Measurements from ENCODE around the gene SLC41A3.

SLC41A3 gene

GRCh38 chr3:126119008-126119675 is 35.2 kb upstream of the SLC41A3 start:
- DNase-seq = no peak

GRCh38 chr3:126118591-126118990 is 34.7 kb upstream of the SLC41A3 start:
- no peak for DNase-seq

- DNase-seq = no peak
Observed at GRCh38 chr3:126117786-126118185, 33.9 kb upstream of the SLC41A3 start.

GRCh38 chr3:126117212-126117611 is 33.3 kb upstream of the SLC41A3 start:
- DNase-seq = no peak

GRCh38 chr3:126116526-126116925 is 32.6 kb upstream of the SLC41A3 start:
- no peak for DNase-seq

GRCh38 chr3:126114443-126115386 is 30.8 kb upstream of the SLC41A3 start:
- no peak for DNase-seq

GRCh38 chr3:126113733-126114442 is 30.0 kb upstream of the SLC41A3 start:
- DNase-seq = no peak

GRCh38 chr3:126113238-126113555 is 29.3 kb upstream of the SLC41A3 start:
- no peak for DNase-seq

- DNase-seq = no peak
Observed at GRCh38 chr3:126112531-126113237, 28.8 kb upstream of the SLC41A3 start.

- DNase-seq = no peak
Observed at GRCh38 chr3:126111566-126112475, 27.9 kb upstream of the SLC41A3 start.

- DNase-seq = no peak
Observed at GRCh38 chr3:126111126-126111551, 27.2 kb upstream of the SLC41A3 start.

- DNase-seq = no peak
Observed at GRCh38 chr3:126110431-126111125, 26.7 kb upstream of the SLC41A3 start.

GRCh38 chr3:126109880-126110235 is 25.9 kb upstream of the SLC41A3 start:
- DNase-seq = no peak

GRCh38 chr3:126109146-126109879 is 25.4 kb upstream of the SLC41A3 start:
- no peak for DNase-seq

GRCh38 chr3:126108676-126109050 is 24.7 kb upstream of the SLC41A3 start:
- no peak for DNase-seq

- DNase-seq = no peak
Observed at GRCh38 chr3:126107957-126108675, 24.2 kb upstream of the SLC41A3 start.

- no peak for DNase-seq
Observed at GRCh38 chr3:126107203-126107939, 23.4 kb upstream of the SLC41A3 start.

GRCh38 chr3:126106336-126107202 is 22.6 kb upstream of the SLC41A3 start:
- DNase-seq = no peak

All from GF-D8 (cell line).